K562 (cell line): ENCODE results near the gene CD79A. TPM values are rescaled to one million over a fixed set of nuclear protein-coding genes. Genes with fewer than 3 reads are reported as not detected.
A peak's percentile ranks its signal among the peaks of the same experiment; 100 is the strongest.

Source experiments
- ATAC-seq: fragments of 200-7000 bp; cut with Tn5 transposase; 3 replicates; pipeline ENCODE4 v1.9.1; 2020; ENCODE audit warnings: moderate library complexity
- BruUV-seq: library from RNA; stranded (reverse); fragments of 400-500 nt; replicated peaks from 2 replicates; lab custom pipeline; 2021; lab: Mats Ljungman, UMichigan
- CTCF ChIA-PET: fragments of 300-600 bp; formaldehyde crosslinking; extraction: SDS; loops from one replicate; lab custom pipeline; 2021; ENCODE audit warnings: low intra/inter-chr PET ratio; lab: Yijun Ruan, JAX
- POLR2A ChIA-PET: fragments of 300-600, 350-650 bp; sonication (Branson Sonifier 250); formaldehyde crosslinking; extraction: SDS; loops from one replicate; lab custom pipeline; 2021; ENCODE audit warnings: antibody characterized with exemption, inconsistent platforms; lab: Yijun Ruan, JAX
- DNase-seq, 4 experiments: peaks; one replicate each; pipeline versions ENCODE4 v3.0.0 to v3.0.0-alpha.2; 2011 to 2018; ENCODE audit warnings: low spot score in 3 of 4, mixed read lengths in 3 of 4; ENCODE audit errors: extremely low read depth in 1 of 4
- FAIRE-seq: peaks from 2 replicates; lab custom pipeline; 2011; peaks lifted over from hg19 to GRCh38; lab: Jason Lieb, UNC
- H2AFZ ChIP-seq: 2 replicates; pipeline ENCODE4 v1.6.0; 2011; ENCODE audit warnings: low read depth, low read length, control low read depth, inconsistent platforms
- H3K27ac ChIP-seq: fragments of 200-600 bp; 3 replicates; pipeline ENCODE4 v1.8.0; 2011; ENCODE audit warnings: low read depth, mild to moderate bottlenecking, control low read depth, inconsistent platforms, low read length, moderate library complexity, mixed read lengths; ENCODE audit errors: extremely low read depth
- H3K27me3 ChIP-seq, 2 experiments: fragments of 300-600 bp in 1 of 2; 2 replicates in 1 of 2; 3 replicates in 1 of 2; pipeline versions ENCODE4 v1.6.0 to v1.8.0; 2011; ENCODE audit warnings: inconsistent platforms in 2 of 2, low read length in 2 of 2, mild to moderate bottlenecking in 1 of 2, mixed read lengths in 1 of 2, moderate library complexity in 1 of 2; ENCODE audit not compliant: control insufficient read depth in 2 of 2, insufficient read depth in 2 of 2
- H3K36me3 ChIP-seq: fragments of 300-600 bp; 3 replicates; pipeline ENCODE4 v1.8.0; 2011; ENCODE audit warnings: mild to moderate bottlenecking, low read length, inconsistent platforms; ENCODE audit not compliant: control insufficient read depth, insufficient read depth
- H3K4me1 ChIP-seq, 2 experiments: fragments of 200-600 bp in 1 of 2; replicated peaks in 1 of 2; 2 replicates in 1 of 2; 3 replicates in 1 of 2; pipeline versions ENCODE4 v1.5.1 to v1.8.0; 2011; ENCODE audit warnings: inconsistent platforms in 2 of 2, low read length in 2 of 2, mild to moderate bottlenecking in 1 of 2, mixed read lengths in 1 of 2, moderate library complexity in 1 of 2; ENCODE audit not compliant: control insufficient read depth in 2 of 2, insufficient read depth in 2 of 2
- H3K4me2 ChIP-seq: 2 replicates; pipeline ENCODE4 v1.6.1; 2011; ENCODE audit warnings: low read length, control low read depth, inconsistent platforms, mixed read lengths; ENCODE audit not compliant: insufficient read depth
- H3K4me3 ChIP-seq: fragments of 200-600 bp; sonication (generic), shearing (Covaris generic); 2 replicates; pipeline ENCODE4 v1.5.1; 2016; ENCODE audit warnings: control low read depth, inconsistent platforms
- H3K79me2 ChIP-seq: fragments of 200-600 bp; 3 replicates; pipeline ENCODE4 v1.8.0; 2011; ENCODE audit warnings: low read length, inconsistent platforms; ENCODE audit not compliant: control insufficient read depth, insufficient read depth
- H3K9ac ChIP-seq, 2 experiments: 2 replicates each; pipeline versions ENCODE4 v1.6.0 to v1.6.1; 2011; ENCODE audit warnings: low read depth in 2 of 2, low read length in 2 of 2, control low read depth in 1 of 2, inconsistent platforms in 1 of 2, mild to moderate bottlenecking in 1 of 2, mixed read lengths in 1 of 2; ENCODE audit not compliant: insufficient read depth in 1 of 2
- H3K9me1 ChIP-seq: one replicate; pipeline ENCODE4 v1.6.0; 2011; ENCODE audit warnings: inconsistent platforms, mild to moderate bottlenecking, low read length, moderate library complexity; ENCODE audit not compliant: control insufficient read depth, insufficient read depth
- H3K9me3 ChIP-seq: replicated peaks from 2 replicates; pipeline ENCODE4 v1.5.1; 2011; ENCODE audit warnings: low read depth, low read length, inconsistent platforms; ENCODE audit not compliant: control insufficient read depth, insufficient read depth
- H4K20me1 ChIP-seq: replicated peaks from 2 replicates; pipeline ENCODE4 v1.6.1; 2011; ENCODE audit warnings: low read length, inconsistent platforms, mixed read lengths; ENCODE audit not compliant: control insufficient read depth, insufficient read depth
- CHD7 ChIP-seq: fragments of 200-600 bp; sonication (generic); IDR thresholded peaks from one replicate; pipeline ENCODE4 v1.6.1; 2012; ENCODE audit warnings: mild to moderate bottlenecking, low read depth, low read length, inconsistent platforms
- PRMT5 ChIP-seq: sonication (generic); formaldehyde crosslinking; IDR thresholded peaks from 2 replicates; pipeline ENCODE4 v1.5.0; 2020; ENCODE audit warnings: missing genetic modification reagents
- TAF15 ChIP-seq: fragments of 200-400 bp; formaldehyde crosslinking; IDR thresholded peaks from 2 replicates; pipeline ENCODE4 v1.6.1; 2017; ENCODE audit warnings: mild to moderate bottlenecking, low read depth, low read length, moderate library complexity
- TBL1XR1 ChIP-seq, 2 experiments: IDR thresholded peaks; 2 replicates each; pipeline ENCODE4 v1.6.1; 2012; ENCODE audit warnings: improper control_type of control experiment in 2 of 2, low read length in 2 of 2, mild to moderate bottlenecking in 1 of 2
- ZBTB7A ChIP-seq: IDR thresholded peaks from 2 replicates; pipeline ENCODE4 v1.6.1; 2011; ENCODE audit warnings: low read depth, mild to moderate bottlenecking, low read length, moderate library complexity, borderline replicate concordance; ENCODE audit not compliant: control insufficient read depth
- ZNF224 ChIP-seq: sonication (generic); formaldehyde crosslinking; IDR thresholded peaks from 2 replicates; pipeline ENCODE4 v1.8.0; 2022; ENCODE audit warnings: mild to moderate bottlenecking, missing genetic modification reagents
- WGBS: fragments of 100-300 bp; shearing (Covaris generic); methylation state at CpG from one replicate; pipeline ENCODE4 v1.1.6; 2016; ENCODE audit warnings: low coverage, mixed read lengths; ENCODE audit not compliant: insufficient coverage; ENCODE audit errors: missing lambda C conversion rate; 5-methylcytosine and 5-hydroxymethylcytosine counted together
- in situ Hi-C: fragments of 300-500 bp; cut with MboI; formaldehyde crosslinking; loops from 4 replicates; pipeline ENCODE4 v1.15.0; 2018; ENCODE audit warnings: inconsistent platforms, mixed read lengths
- intact Hi-C: fragments of 100-400 bp; cut with micrococcal nuclease; formaldehyde crosslinking; loops from 2 replicates; pipeline ENCODE4 v1.14.2; 2022
- polyA plus RNA-seq, 8 experiments: library from polyadenylated mRNA; depleted of rRNA in 4 of 8; stranded (reverse) in 5 of 8; unstranded in 3 of 8; fragments of >200 nt; fragmentation: Nextera tagmentation in 2 of 8; fragmentation: Illumina TruSeq in 1 of 8; extraction: Ambion mirVana in 2 of 8; extraction: Trizol in 1 of 8; gene quantifications; 2 replicates each; pipeline versions ENCODE4 v1.2.1 to v1.2.3, GENCODE V29; 2011 to 2014; ENCODE audit warnings: inconsistent platforms in 1 of 8, missing spikeins in 1 of 8
- total RNA-seq, 7 experiments: library from RNA; depleted of rRNA in 6 of 7; stranded (reverse); fragments of >200 nt in 6 of 7; fragmentation: Illumina TruSeq in 2 of 7; extraction: Trizol in 2 of 7; gene quantifications; 2 replicates each; pipeline versions ENCODE4 v1.2.1 to v1.2.3, GENCODE V29; 2011 to 2021; ENCODE audit warnings: low replicate concordance in 1 of 7
- TF ChIP-seq, protein P1 (sequence below): fragments of 450-650 bp; IDR thresholded peaks from 2 replicates; pipeline ENCODE4 v1.6.1; 2016; ENCODE audit warnings: mild to moderate bottlenecking

Gene CD79A
- total and polyA plus RNA-seq, 9 of the 15 experiments (the other 6 are each of a cell fraction or from before 2014, with no cell fraction given), result 0.04 to 0.72 (median 0.17) TPM; not detected in 3

GRCh38 chr19:41850381-41850780, 26.7 kb upstream of the CD79A start:
- no peaks in the 10 kb centered on the region for H3K9me1 ChIP-seq
- CTCF ChIA-PET, result no interaction called here
- 0 out of 4 replicates have a peak overlapping the region, but pooled peaks of 1 of the 2 experiments have one; percentile 8 for H3K9ac ChIP-seq
- no peaks in the 10 kb centered on the region for H4K20me1 ChIP-seq
- no peaks in the 10 kb centered on the region for H3K36me3 ChIP-seq
- H3K27ac ChIP-seq, result no peak overlapping the region
- H3K79me2 ChIP-seq, result no peaks in the 10 kb centered on the region
- WGBS, result 0% methylated on average over 5 of the region's 5 CpGs
- ATAC-seq, result no peak
- H3K4me1 ChIP-seq, result peaks cover 0 to 5% of the 10 kb centered on the region in 2 experiments; a peak in 2 of 5 replicates
- H2AFZ ChIP-seq, result no peak overlapping the region
- DNase-seq, result no peak
- FAIRE-seq, result no peak
- POLR2A ChIA-PET, result interaction anchor here (0.5 to 1.5 kb wide), 6 partner anchors 9 to 201 kb away, joined by 3 to 8 read pairs (median 3); partner anchors contain the start of gene RPS19
- intact Hi-C loops (no loop called here), in situ Hi-C loops (no loop called here)
- H3K4me3 ChIP-seq, result no peak overlapping the region
- H3K27me3 ChIP-seq, result peaks cover 14 to 22% of the 10 kb centered on the region in 2 experiments; a peak in 4 of 5 replicates
- no TSS peak for BruUV-seq
- H3K4me2 ChIP-seq, result no peak overlapping the region
- no peaks in the 10 kb centered on the region for H3K9me3 ChIP-seq
- TF ChIP-seq TBL1XR1 (IDR thresholded peaks at IDR 0.05; ENCODE audit: low read length in 2 of 2) (no peak), CHD7 (no peak), ZNF224 (CRISPR knock-in tag) (no peak), TAF15 (no peak), ZBTB7A (no peak), PRMT5 (CRISPR knock-in tag) (no peak)
- TF ChIP-seq, protein P1, sequence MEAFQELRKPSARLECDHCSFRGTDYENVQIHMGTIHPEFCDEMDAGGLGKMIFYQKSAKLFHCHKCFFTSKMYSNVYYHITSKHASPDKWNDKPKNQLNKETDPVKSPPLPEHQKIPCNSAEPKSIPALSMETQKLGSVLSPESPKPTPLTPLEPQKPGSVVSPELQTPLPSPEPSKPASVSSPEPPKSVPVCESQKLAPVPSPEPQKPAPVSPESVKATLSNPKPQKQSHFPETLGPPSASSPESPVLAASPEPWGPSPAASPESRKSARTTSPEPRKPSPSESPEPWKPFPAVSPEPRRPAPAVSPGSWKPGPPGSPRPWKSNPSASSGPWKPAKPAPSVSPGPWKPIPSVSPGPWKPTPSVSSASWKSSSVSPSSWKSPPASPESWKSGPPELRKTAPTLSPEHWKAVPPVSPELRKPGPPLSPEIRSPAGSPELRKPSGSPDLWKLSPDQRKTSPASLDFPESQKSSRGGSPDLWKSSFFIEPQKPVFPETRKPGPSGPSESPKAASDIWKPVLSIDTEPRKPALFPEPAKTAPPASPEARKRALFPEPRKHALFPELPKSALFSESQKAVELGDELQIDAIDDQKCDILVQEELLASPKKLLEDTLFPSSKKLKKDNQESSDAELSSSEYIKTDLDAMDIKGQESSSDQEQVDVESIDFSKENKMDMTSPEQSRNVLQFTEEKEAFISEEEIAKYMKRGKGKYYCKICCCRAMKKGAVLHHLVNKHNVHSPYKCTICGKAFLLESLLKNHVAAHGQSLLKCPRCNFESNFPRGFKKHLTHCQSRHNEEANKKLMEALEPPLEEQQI, result no peak
